GM19043 (cell line): ENCODE measurements around the gene LYL1.
A peak's percentile ranks its signal among the peaks of the same experiment; 100 is the strongest.
"Not testable (repeated sequence)": the region's sequence is repeated elsewhere in the genome, so short reads cannot be mapped to it uniquely, and the experiment has no call there.

Experiments
- ATAC-seq: cut with Tn5 transposase; IDR thresholded peaks from one replicate; pipeline ENCODE4 v1.9.1; 2021; ENCODE audit warnings: low read depth; ENCODE audit not compliant: unreplicated experiment

The LYL1 gene

GRCh38 chr19:13102666-13103580 is at the start of gene LYL1:
TSS of gene LYL1 (minus strand) at chr19:13102858. CDS start at chr19:13101171, 1,687 bp downstream.
- ATAC-seq: peak; percentile 37

- peak; percentile 36 for ATAC-seq
These were observed 49.1 kb upstream of the LYL1 start for GRCh38 chr19:13151605-13152355.

- ATAC-seq: no peak
These were observed 48.4 kb upstream of the LYL1 start for GRCh38 chr19:13150931-13151604.

- ATAC-seq: no peak
These were observed 47.7 kb upstream of the LYL1 start, which contains the start of the genes IER2 and STX10 for GRCh38 chr19:13150187-13150930. TSS of gene IER2 (plus strand) at chr19:13150411. CDS start at chr19:13153187, 2,776 bp downstream. TSS of gene STX10 (minus strand) at chr19:13150375. CDS start at chr19:13150173, 202 bp downstream.

GRCh38 chr19:13149628-13150186 is 47.0 kb upstream of the LYL1 start:
- no peak for ATAC-seq

GRCh38 chr19:13149173-13149627 is 46.5 kb upstream of the LYL1 start:
- not testable (repeated sequence) for ATAC-seq

GRCh38 chr19:13146763-13147563 is 44.3 kb upstream of the LYL1 start:
- no peak for ATAC-seq

- no peak for ATAC-seq
These were observed 37.1 kb upstream of the LYL1 start for GRCh38 chr19:13139633-13140311.

- ATAC-seq: no peak
These were observed 36.2 kb upstream of the LYL1 start for GRCh38 chr19:13138916-13139198.

- no peak for ATAC-seq
These were observed 35.7 kb upstream of the LYL1 start for GRCh38 chr19:13138171-13138915.

- ATAC-seq: no peak
These were observed 34.7 kb upstream of the LYL1 start for GRCh38 chr19:13137290-13137794.

GRCh38 chr19:13135068-13136062 is 32.7 kb upstream of the LYL1 start:
- ATAC-seq: no peak

- ATAC-seq: no peak
These were observed 32.0 kb upstream of the LYL1 start for GRCh38 chr19:13134626-13135025.

- ATAC-seq: no peak
These were observed 30.7 kb upstream of the LYL1 start for GRCh38 chr19:13133241-13133870.

GRCh38 chr19:13132471-13133180 is 30.0 kb upstream of the LYL1 start:
- no peak for ATAC-seq
